ELF-1 (cell line): ENCODE data around the gene SLC16A13.
A peak's percentile ranks its signal among the peaks of the same experiment; 100 is the strongest.
"Not testable (repeated sequence)": the region's sequence is repeated elsewhere in the genome, so short reads cannot be mapped to it uniquely, and the experiment has no call there.

Experiments
- DNase-seq: peaks from one replicate; pipeline ENCODE4 v3.0.0-alpha.2; 2016; ENCODE audit warnings: low read depth, low spot score

The SLC16A13 gene

GRCh38 chr17:7029096-7029495 lies 6.7 kb upstream of the SLC16A13 start:
- DNase-seq, result no peak

- no peak for DNase-seq
Observed at GRCh38 chr17:7029659-7030058, 6.2 kb upstream of the SLC16A13 start.

GRCh38 chr17:7034955-7035590 lies 742 bp upstream of the SLC16A13 start:
- DNase-seq, result no peak

GRCh38 chr17:7038025-7038862 lies 2.4 kb downstream of the SLC16A13 start:
- DNase-seq, result peak; percentile 46

GRCh38 chr17:7039832-7040231 lies 4.0 kb downstream of the SLC16A13 start:
- DNase-seq, result no peak

- DNase-seq, result peak; percentile 84
Observed at GRCh38 chr17:7041607-7042500, 6.0 kb downstream of the SLC16A13 start.

- DNase-seq, result peak; percentile 63
Observed at GRCh38 chr17:7042501-7043181, 6.8 kb downstream of the SLC16A13 start.

GRCh38 chr17:7043182-7043496 lies 7.3 kb downstream of the SLC16A13 start:
- no peak for DNase-seq

- DNase-seq, result no peak
Observed at GRCh38 chr17:7043497-7044198, 7.8 kb downstream of the SLC16A13 start, which contains the start of gene SLC16A11. Gene SLC16A11, minus strand, starts transcription at chr17:7044092. Its CDS starts 579 bp downstream, at chr17:7043513.

- DNase-seq, result peak; percentile 50
Observed at GRCh38 chr17:7045492-7046126, 9.8 kb downstream of the SLC16A13 start.

- peak; percentile 86 for DNase-seq
Observed at GRCh38 chr17:7046127-7046724, 10.4 kb downstream of the SLC16A13 start.

- DNase-seq, result peak; percentile 79
Observed at GRCh38 chr17:7046725-7047397, 11.0 kb downstream of the SLC16A13 start.

- DNase-seq, result no peak
Observed at GRCh38 chr17:7047566-7047965, 11.8 kb downstream of the SLC16A13 start.

GRCh38 chr17:7048968-7049367 lies 13.2 kb downstream of the SLC16A13 start:
- no peak for DNase-seq

- not testable (repeated sequence) for DNase-seq
Observed at GRCh38 chr17:7050583-7050982, 14.8 kb downstream of the SLC16A13 start.

- DNase-seq, result no peak
Observed at GRCh38 chr17:7056386-7056785, 20.6 kb downstream of the SLC16A13 start.

GRCh38 chr17:7058831-7059447 lies 23.1 kb downstream of the SLC16A13 start:
- no peak for DNase-seq

- DNase-seq, result no peak
Observed at GRCh38 chr17:7060165-7060891, 24.5 kb downstream of the SLC16A13 start.
